Measurements from ENCODE around the gene TESMIN.

The TESMIN gene

GRCh38 chr11:68751331-68751856 is at the start of gene TESMIN:
Gene TESMIN (minus strand): TSS chr11:68751520. CDS start chr11:68750660, 860 bp downstream.
- H3K4me3 ChIP-seq (ENCODE audit: low read depth, low read length) = no peak within 1 kb of the TSS
- peak; percentile 93 for DNase-seq (ENCODE audit: low read depth)
- TF ChIP-seq POLR2A (IDR thresholded peaks at IDR 0.05; ENCODE audit: extremely low read depth, insufficient read length) (peak; percentile 76), CTCF (IDR thresholded peaks at IDR 0.05; ENCODE audit: low read depth, low read length) (no peak), MAX (IDR thresholded peaks at IDR 0.05; ENCODE audit: low read depth, low read length) (peak; percentile 74), MYC (IDR thresholded peaks at IDR 0.05; ENCODE audit: low read depth, low read length) (peak; percentile 87; the same call in 1 of the 2 replicates)

GRCh38 chr11:68798221-68798813 is 47.0 kb upstream of the TESMIN start:
- DNase-seq (ENCODE audit: low read depth) = peak; percentile 55
- no peak overlapping the region for H3K4me3 ChIP-seq (ENCODE audit: low read depth, low read length)
- TF ChIP-seq CTCF (IDR thresholded peaks at IDR 0.05; ENCODE audit: low read depth, low read length) = peak; percentile 80
- TF ChIP-seq POLR2A (IDR thresholded peaks at IDR 0.05; ENCODE audit: extremely low read depth, insufficient read length) = no peak
- TF ChIP-seq MYC (IDR thresholded peaks at IDR 0.05; ENCODE audit: low read depth, low read length) = no peak

GRCh38 chr11:68796801-68797200 is 45.5 kb upstream of the TESMIN start:
- no peak for DNase-seq (ENCODE audit: low read depth)
- TF ChIP-seq CTCF (IDR thresholded peaks at IDR 0.05; ENCODE audit: low read depth, low read length) (no peak), MAX (IDR thresholded peaks at IDR 0.05; ENCODE audit: low read depth, low read length) (no peak), POLR2A (IDR thresholded peaks at IDR 0.05; ENCODE audit: extremely low read depth, insufficient read length) (no peak), MYC (IDR thresholded peaks at IDR 0.05; ENCODE audit: low read depth, low read length) (no peak)
- H3K4me3 ChIP-seq (ENCODE audit: low read depth, low read length) = no peak overlapping the region

- no peak overlapping the region for H3K4me3 ChIP-seq (ENCODE audit: low read depth, low read length)
- no peak for DNase-seq (ENCODE audit: low read depth)
- TF ChIP-seq MAX (IDR thresholded peaks at IDR 0.05; ENCODE audit: low read depth, low read length) (no peak), MYC (IDR thresholded peaks at IDR 0.05; ENCODE audit: low read depth, low read length) (no peak), POLR2A (IDR thresholded peaks at IDR 0.05; ENCODE audit: extremely low read depth, insufficient read length) (no peak), CTCF (IDR thresholded peaks at IDR 0.05; ENCODE audit: low read depth, low read length) (no peak)
Observed at GRCh38 chr11:68792400-68792966, 41.2 kb upstream of the TESMIN start.

GRCh38 chr11:68784653-68785052 is 33.3 kb upstream of the TESMIN start:
- H3K4me3 ChIP-seq (ENCODE audit: low read depth, low read length) = no peak overlapping the region
- no peak for DNase-seq (ENCODE audit: low read depth)
- no peak for TF ChIP-seq MYC (IDR thresholded peaks at IDR 0.05; ENCODE audit: low read depth, low read length)
- no peak for TF ChIP-seq CTCF (IDR thresholded peaks at IDR 0.05; ENCODE audit: low read depth, low read length)
- TF ChIP-seq POLR2A (IDR thresholded peaks at IDR 0.05; ENCODE audit: extremely low read depth, insufficient read length) = no peak
- TF ChIP-seq MAX (IDR thresholded peaks at IDR 0.05; ENCODE audit: low read depth, low read length) = no peak
